Stimulated activated CD8-positive, alpha-beta memory T cell treated with anti-CD3 and anti-CD28 coated beads, Interleukin-15, amount 100 ng/mL, for 1 hour (primary cell): ENCODE data around the gene RNF168.
"Not testable (repeated sequence)": the region's sequence is repeated elsewhere in the genome, so short reads cannot be mapped to it uniquely, and the experiment has no call there.

ENCODE experiments used
- DNase-seq: peaks from one replicate; pipeline ENCODE4 v3.0.0-alpha.2; 2020; ENCODE audit warnings: low read depth

The RNF168 gene

GRCh38 chr3:196517162-196517800 lies 13.7 kb upstream of the RNF168 start:
- DNase-seq: no peak

- no peak for DNase-seq
Measured at GRCh38 chr3:196514913-196515621, 11.5 kb upstream of the RNF168 start, which contains the start of gene SMCO1. TSS of gene SMCO1 (minus strand) at chr3:196515346. CDS start at chr3:196515209, 137 bp downstream.

GRCh38 chr3:196514350-196514716 lies 10.8 kb upstream of the RNF168 start:
- DNase-seq: no peak

- DNase-seq: no peak
Measured at GRCh38 chr3:196513697-196514349, 10.3 kb upstream of the RNF168 start.

- not testable (repeated sequence) for DNase-seq
Measured at GRCh38 chr3:196511646-196512425, 8.3 kb upstream of the RNF168 start.

DNA sequence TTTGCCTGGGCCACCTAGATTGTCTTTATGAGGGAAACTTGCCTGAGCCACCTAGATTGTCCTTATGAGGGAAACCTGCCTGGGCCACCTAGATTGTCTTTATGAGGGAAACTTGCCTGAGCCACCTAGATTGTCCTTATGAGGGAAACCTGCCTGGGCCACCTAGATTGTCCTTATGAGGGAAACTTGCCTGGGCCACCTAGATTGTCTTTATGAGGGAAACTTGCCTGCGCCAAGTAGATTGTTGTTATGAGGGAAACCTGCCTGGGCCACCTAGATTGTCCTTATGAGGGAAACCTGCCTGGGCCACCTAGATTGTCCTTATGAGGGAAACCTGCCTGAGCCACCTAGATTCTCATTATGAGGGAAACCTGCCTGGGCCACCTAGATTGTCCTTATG lies 7.5 kb upstream of the RNF168 start:
- not testable (repeated sequence) for DNase-seq

- no peak for DNase-seq
Measured at GRCh38 chr3:196506687-196507086, 3.1 kb upstream of the RNF168 start.

- no peak for DNase-seq
Measured at GRCh38 chr3:196504556-196504955, 988 bp upstream of the RNF168 start.

DNA sequence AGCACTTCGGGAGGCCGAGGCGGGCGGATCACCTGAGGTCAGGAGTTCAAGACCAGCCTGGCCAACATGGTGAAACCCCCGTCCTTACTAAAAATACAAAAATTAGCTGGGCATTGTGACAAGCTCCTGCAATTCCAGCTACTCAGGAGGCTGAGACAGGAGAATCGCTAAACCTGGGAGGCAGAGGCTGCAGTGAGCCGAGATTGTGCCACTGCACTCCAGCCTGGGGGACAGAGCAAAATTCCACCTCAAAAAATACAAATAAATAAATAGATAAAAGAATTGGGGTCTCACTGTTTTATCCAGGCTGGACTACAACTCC lies 470 bp upstream of the RNF168 start:
- DNase-seq: not testable (repeated sequence)

DNA sequence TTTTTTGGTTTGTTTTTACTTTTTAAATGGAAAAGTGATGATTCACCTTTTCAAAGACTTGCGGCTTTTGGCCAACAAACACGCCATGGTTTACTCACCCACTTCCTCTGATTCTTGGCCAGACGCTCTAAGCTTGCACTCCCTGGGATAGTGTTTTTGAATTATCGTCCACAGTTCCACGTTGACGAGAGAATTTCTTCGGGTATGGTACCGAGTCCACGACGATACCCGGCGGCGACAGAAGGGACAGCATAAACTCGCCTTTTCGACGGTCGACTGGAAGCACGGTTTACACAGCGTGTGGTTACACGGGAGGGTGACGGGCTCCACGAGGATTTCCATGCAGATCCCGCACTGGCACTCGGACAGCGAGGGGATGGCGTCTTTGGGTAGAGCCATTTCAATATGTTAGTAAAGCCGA lies 783 bp downstream of the RNF168 start:
- DNase-seq: peak; percentile 33

GRCh38 chr3:196501316-196502044 lies 2.1 kb downstream of the RNF168 start:
- no peak for DNase-seq

DNA sequence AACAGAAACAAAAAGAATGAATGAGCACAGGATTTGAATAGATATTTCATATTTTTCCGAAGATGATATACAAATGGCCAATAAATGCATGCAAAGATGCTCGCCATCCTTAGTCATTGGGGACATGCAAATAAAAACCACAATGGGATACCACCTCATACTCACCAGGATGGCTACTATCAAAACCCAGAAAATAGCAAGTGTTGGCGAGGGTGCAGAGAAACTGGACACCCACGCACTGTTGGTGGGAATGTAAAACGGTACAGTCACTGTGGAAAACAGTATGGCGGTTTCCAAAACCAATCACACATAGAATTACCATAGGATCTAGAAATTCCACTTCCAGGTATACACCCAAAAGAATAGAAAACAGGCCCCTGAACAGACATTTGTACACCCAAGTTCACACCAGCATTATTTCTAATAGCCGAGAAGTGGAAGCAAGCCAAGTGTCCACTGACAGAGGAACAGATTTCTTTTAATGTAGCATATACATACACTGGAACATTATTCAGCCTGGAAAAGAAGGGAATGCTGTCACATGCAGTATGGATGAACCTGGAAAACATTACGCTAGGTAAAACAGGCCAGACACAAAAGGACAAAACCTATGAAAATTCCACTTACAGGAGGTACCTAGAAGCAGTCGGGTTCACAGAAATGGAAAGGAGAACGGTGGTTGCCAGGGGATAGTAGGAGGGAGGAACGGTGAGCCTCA lies 3.6 kb downstream of the RNF168 start:
- no peak for DNase-seq

GRCh38 chr3:196499061-196499460 lies 4.5 kb downstream of the RNF168 start:
- no peak for DNase-seq

- no peak for DNase-seq
Measured at GRCh38 chr3:196498297-196498696, 5.3 kb downstream of the RNF168 start.

DNA sequence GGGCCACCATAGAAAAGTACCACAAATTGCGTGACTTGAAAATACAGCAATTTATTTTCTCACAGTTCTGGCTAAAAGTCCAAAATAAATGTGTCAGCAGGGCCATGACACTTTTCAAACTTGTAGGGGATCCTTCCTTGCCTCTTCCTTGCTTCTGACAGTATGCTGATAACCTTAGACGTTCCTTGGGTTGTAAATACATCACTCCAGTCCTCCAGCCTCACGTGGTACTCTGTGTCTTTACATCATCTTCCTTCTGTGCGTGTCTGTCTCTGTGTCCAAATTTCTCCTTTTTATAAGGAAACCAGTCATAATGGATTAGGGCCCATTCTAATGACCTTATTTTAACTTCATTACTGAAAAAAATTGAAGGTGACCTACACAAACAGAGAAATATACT lies 7.4 kb downstream of the RNF168 start:
- no peak for DNase-seq

GRCh38 chr3:196493292-196493691 lies 10.3 kb downstream of the RNF168 start:
- DNase-seq: no peak

DNA sequence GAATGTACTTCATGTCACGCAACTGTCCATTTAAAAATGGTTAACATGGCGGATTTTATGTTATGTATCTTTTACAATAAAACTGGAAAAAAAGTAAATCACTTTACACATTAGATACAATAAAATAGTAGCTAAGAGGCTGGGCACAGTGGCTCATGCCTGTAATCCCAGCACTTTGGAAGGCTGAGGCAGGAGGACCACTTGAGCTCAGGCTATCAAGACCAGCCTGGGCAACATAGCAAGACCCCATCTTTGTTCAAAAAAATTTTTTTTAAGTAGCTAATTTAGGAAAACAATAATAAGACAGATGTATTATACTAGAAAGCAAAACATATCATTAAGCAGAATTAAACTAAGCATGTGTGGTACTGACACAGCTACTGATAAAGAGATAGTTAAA lies 11.5 kb downstream of the RNF168 start:
- DNase-seq: no peak

- no peak for DNase-seq
Measured at GRCh38 chr3:196489747-196490146, 13.8 kb downstream of the RNF168 start.

DNA sequence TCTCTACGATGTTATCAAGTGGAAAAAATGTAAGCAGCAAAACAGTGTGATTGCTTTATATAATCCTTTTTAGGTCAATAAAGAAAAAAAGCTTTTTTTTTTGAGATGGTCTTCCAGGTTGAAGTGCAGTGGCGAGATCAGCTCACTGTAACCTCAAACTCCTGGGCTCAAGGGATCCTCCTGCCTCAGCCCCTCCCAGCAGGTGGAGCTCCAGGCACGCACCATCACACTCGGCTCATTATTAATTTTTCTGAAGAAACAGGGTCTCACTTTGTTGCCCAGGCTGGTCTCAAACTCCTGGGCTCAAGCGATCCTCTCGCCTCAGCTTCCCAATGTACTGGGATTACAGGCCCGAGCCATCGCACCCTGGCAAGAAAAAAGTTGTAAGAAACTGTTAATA lies 17.3 kb downstream of the RNF168 start:
- DNase-seq: no peak

GRCh38 chr3:196477678-196478077 lies 25.9 kb downstream of the RNF168 start:
- no peak for DNase-seq

DNA sequence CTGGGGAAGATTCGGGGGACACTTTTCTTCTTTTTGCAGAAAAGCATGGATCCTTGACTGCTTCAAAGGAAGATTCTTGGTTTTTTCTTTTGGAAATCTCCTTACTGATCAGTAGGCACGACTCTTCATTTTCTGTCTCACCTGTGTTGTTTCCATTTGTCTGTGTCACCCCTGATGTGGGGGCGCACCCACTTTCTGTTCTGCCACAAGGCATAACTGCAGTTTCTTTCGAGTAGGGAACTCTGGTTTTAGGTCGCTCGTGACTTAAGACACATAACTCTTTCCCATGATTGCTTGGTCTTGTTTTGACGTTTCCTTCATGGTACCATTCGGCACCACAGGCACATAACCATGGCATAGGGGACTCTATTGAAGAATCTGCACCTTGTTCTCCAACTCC lies 31.3 kb downstream of the RNF168 start:
- DNase-seq: no peak
